ENCODE data around the gene EFNA5.

The EFNA5 gene

DNA sequence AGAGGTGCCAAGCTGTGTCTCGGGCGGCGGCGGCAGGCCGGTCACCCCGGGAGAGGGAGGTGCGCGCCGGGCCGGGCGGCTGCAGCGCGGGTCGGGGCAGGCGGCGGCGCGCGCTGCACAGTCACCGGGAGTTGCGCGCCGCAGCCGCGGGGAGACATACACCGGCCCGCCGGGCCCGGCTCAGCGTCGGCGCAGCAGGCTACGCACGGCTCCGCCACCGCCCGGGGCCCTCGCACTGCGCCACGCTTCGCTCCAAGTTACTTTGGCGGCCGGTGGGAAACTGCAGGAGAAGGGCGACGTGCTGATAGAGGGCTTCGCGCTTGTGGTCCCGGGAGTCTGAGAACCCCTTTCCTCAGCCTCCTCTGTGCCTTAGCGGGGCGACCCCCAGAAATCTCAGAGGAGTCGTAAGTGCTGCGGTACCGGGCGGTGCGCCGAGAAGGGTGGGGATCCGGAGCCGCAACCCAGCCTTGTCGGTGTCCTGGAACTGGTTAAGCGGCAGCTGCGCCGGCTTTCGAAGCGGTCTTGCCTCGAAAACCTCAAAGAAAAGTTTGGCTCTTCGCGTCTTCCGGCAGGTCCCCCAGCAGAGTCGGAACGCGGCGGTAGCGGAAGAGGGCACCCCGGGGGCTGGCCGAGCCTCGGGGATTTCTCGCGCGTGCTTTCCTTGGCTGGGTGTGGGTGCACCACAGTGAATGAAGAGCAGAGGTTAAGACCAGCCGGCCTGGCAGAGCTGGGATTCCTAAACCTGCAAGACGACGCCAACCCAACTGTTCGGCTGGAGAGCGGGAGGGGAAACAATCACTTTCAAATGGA, at the start of gene EFNA5:
Gene EFNA5, minus strand, starts transcription at position 6 of the 810 bp plus-strand sequence.
- in situ Hi-C loops (cut with MboI; ENCODE audit: low sequenced_read_pairs): loop anchor here (25.0 kb wide), 2 partner anchors 209 to 434 kb away; no protein-coding TSS in a partner anchor
- no peaks in the 10 kb centered on the region; the same call in 1 of the 2 replicates for H3K36me3 ChIP-seq (replicated peaks)

DNA sequence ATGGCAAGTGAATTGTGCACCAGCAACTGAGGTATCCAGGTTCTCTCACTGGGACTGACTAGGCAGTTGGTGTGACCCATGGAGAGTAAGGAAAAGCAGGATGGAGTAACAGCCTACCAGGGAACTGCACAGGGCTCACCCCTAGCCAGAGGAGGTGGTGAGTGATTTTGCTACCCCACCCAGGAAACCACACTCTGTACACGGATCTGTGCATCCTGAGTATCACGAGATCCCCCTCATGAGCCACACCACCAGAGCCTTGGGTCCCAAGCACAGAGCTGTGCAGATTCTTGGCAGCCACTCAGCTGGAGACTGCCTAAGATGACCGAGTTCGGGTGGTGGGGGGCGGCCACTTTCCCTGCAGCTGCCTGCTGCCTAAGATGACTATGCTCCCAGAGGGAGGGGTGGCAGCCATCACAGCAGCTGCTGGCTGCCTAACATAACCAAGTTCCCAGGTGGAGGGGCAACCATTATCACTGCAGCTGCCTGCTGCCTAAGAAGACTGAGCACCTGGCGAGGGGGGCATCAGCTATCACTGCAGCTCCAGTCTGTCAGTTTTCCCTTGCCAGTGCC, 48.4 kb upstream of the EFNA5 start:
- Histone ChIP-seq H3K9me3 (peaks cover 8% of the 10 kb centered on the region; the same call in 1 of the 2 replicates), H3K36me3 (replicated peaks) (no peaks in the 10 kb centered on the region), H3K27me3 (ENCODE audit: low read depth) (no peaks in the 10 kb centered on the region), H3K4me1 (no peaks in the 10 kb centered on the region), H3K4me3 (no peak overlapping the region)
- in situ Hi-C loops (cut with MboI; ENCODE audit: low sequenced_read_pairs): no loop called here
- no peak for DNase-seq (ENCODE audit: low spot score in 2 of 2)

More for the DNA sequence above, at the start of gene EFNA5:
- peak within 1 kb of the TSS; percentile 67 for H3K4me3 ChIP-seq
- H3K9me3 ChIP-seq: no peaks in the 10 kb centered on the region
- H3K4me1 ChIP-seq: peaks cover 22% of the 10 kb centered on the region
- no peaks in the 10 kb centered on the region for H3K27me3 ChIP-seq (ENCODE audit: low read depth)
- peak in 1 of 2 experiments; percentile 50 for DNase-seq (ENCODE audit: low spot score in 2 of 2)

DNA sequence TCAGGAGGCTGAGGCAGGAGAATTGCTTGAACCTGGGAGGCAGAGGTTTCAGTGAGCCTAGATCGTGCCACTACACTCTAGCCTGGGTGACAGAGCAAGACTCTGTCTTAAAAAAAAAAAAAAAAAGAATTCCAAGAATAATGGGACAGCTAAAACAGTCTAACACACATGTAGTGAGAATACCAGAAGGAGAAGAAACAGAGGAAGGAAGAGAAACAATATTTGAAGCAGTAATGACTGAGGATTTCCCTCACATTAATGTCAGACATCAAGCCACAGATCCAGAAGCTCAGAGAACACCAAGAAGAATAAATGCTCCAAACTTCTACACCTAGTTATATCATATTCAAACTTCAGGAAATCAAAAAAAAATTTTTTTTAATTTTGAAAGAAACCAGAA, 47.1 kb upstream of the EFNA5 start:
- Histone ChIP-seq H3K36me3 (replicated peaks) (no peaks in the 10 kb centered on the region), H3K4me1 (peaks cover 9% of the 10 kb centered on the region), H3K9me3 (peaks cover 8% of the 10 kb centered on the region; the same call in 1 of the 2 replicates), H3K4me3 (no peak overlapping the region), H3K27me3 (ENCODE audit: low read depth) (no peaks in the 10 kb centered on the region)
- DNase-seq (ENCODE audit: low spot score in 2 of 2): no peak
- in situ Hi-C loops (cut with MboI; ENCODE audit: low sequenced_read_pairs): no loop called here

DNA sequence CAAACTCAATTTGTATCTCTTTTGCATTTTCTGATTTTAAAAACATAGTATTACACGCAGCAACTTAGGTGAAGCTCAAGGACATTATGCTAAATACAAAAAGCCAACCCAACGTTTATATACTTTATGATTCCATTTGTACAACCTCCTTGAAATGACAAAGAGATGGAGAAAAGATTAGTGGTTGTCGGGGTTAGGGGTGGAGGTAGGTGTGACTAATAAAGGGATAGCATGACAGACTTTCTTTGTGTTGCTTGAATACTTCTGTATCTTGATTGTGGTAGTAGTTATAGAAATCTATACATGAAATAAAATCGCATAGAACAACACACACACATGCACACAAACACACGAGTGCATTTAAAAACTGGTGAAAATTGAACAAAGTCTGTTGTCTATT, 42.5 kb upstream of the EFNA5 start:
- Histone ChIP-seq H3K4me3 (no peak overlapping the region), H3K9me3 (no peaks in the 10 kb centered on the region), H3K4me1 (peaks cover 16% of the 10 kb centered on the region), H3K36me3 (replicated peaks) (no peaks in the 10 kb centered on the region), H3K27me3 (ENCODE audit: low read depth) (no peaks in the 10 kb centered on the region)
- DNase-seq (ENCODE audit: low spot score in 2 of 2): peak; percentile 18 to 80
- in situ Hi-C loops (cut with MboI; ENCODE audit: low sequenced_read_pairs): no loop called here

DNA sequence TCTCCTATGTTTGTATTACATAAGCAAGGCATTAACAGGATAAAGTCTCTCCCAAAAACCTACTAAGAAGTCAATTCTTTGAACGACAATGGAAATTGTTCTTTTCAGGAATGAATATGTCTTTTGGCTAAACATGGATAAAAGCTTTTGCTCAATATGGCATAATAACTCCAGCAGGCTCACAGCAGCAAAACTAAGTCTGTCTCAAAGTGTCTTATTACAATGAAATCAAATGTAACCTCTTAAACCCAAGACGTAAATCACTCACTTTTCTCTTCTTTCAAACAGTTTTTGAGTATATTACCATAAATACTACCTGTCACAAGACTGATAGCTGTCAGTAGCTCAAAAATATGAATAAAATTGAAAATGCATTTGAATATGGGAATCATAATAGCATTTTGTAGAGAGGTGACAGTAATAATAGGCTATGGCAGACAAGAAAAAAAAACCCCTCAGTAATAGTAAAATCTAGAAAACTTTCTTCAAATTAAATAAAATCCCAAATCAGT, 41.7 kb upstream of the EFNA5 start:
- Histone ChIP-seq H3K4me1 (peaks cover 16% of the 10 kb centered on the region), H3K9me3 (no peaks in the 10 kb centered on the region), H3K4me3 (no peak overlapping the region), H3K36me3 (replicated peaks) (no peaks in the 10 kb centered on the region), H3K27me3 (ENCODE audit: low read depth) (no peaks in the 10 kb centered on the region)
- in situ Hi-C loops (cut with MboI; ENCODE audit: low sequenced_read_pairs): no loop called here
- DNase-seq (ENCODE audit: low spot score in 2 of 2): peak in 1 of 2 experiments; percentile 44

DNA sequence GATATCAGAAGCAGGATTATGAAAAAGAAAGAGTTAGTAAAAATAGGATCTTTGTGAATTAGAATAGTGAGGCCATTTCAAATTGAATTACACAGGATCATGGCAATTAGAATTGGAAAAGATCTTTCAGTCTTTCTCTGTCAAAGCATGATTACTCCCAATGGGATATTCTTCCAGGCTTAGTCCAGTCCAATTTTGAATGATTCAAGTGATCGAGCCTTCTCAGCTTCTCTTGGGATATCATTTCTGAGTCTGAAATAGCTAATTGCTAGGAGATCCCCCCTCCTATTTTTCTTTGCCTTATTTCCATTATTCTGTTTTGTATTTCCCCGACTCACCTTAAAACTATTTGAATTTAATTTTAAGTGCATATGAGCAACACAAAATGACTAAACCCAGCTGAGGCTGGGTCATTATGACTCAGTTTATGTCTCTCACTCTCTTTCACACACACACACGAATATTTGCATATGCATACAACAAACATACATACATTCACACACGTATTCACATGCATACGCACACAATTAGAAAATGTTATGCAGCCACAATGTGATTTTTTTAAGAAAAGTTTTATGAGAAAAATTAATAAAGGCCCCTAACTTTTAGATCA, 34.8 kb upstream of the EFNA5 start:
- in situ Hi-C loops (cut with MboI; ENCODE audit: low sequenced_read_pairs): no loop called here
- Histone ChIP-seq H3K9me3 (no peaks in the 10 kb centered on the region), H3K4me1 (peaks cover 8% of the 10 kb centered on the region), H3K36me3 (replicated peaks) (no peaks in the 10 kb centered on the region), H3K27me3 (ENCODE audit: low read depth) (no peaks in the 10 kb centered on the region), H3K4me3 (no peak overlapping the region; the same call in 1 of the 2 replicates)
- DNase-seq (ENCODE audit: low spot score in 2 of 2): peak in 1 of 2 experiments; percentile 72

DNA sequence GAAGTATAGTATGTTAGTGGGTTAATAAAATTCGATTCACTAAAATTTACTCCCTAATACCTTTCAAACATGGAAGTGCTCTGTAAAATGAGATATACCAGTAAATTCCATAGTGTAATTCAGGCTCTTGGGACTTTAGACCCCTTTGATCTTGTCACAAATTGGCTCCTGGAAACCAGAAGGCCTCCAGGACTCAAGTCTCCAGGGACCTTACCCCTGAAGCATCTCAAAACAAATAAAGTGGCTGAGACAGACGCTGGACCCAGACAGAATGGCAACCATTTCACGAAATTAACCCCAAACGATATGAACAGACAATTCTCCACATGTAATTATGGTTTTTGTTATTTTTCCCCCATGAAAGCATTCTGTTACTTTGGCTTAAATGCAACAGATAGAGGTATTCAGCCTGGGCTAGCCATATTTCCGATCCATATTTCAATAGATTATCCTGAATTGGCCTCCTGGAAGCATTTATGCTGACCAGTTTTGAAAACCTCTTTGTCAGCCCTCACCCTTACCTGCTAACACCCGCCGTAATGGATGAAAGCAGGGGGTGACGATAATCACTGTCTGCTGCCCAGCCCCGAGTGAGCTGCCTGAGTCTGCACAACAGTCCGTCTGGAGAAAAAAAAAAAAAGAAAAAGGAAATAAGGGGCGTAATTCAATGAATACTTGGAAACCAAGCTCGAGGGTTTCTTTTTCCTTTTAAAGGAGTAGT, 34.1 kb upstream of the EFNA5 start:
- Histone ChIP-seq H3K36me3 (replicated peaks) (no peaks in the 10 kb centered on the region), H3K9me3 (no peaks in the 10 kb centered on the region), H3K27me3 (ENCODE audit: low read depth) (no peaks in the 10 kb centered on the region), H3K4me1 (peaks cover 8% of the 10 kb centered on the region), H3K4me3 (no peak overlapping the region; the same call in 1 of the 2 replicates)
- DNase-seq (ENCODE audit: low spot score in 2 of 2): peak in 1 of 2 experiments; percentile 52
- in situ Hi-C loops (cut with MboI; ENCODE audit: low sequenced_read_pairs): no loop called here

DNA sequence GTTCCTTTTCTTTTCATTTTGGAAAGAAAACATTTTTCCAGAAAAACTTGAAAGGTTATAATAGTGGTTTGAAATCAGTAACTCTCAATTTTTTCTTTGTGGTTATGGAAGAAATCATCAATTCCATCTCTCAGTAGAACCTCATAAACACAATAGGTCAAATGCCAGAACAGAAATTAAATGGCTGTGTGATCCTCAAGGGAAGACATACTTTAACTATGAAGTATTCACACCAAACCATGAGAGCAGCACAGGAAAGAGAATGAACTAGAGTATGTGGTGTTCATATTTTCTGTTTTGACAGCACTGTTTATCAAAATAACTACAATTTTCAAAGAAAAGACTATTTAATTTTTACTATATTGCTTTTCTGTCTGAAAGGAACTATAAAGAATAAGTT, 29.7 kb upstream of the EFNA5 start:
- Histone ChIP-seq H3K4me1 (peaks cover 12% of the 10 kb centered on the region), H3K4me3 (no peak overlapping the region), H3K27me3 (ENCODE audit: low read depth) (no peaks in the 10 kb centered on the region), H3K36me3 (replicated peaks) (no peaks in the 10 kb centered on the region), H3K9me3 (no peaks in the 10 kb centered on the region)
- in situ Hi-C loops (cut with MboI; ENCODE audit: low sequenced_read_pairs): no loop called here
- DNase-seq (ENCODE audit: low spot score in 2 of 2): no peak

DNA sequence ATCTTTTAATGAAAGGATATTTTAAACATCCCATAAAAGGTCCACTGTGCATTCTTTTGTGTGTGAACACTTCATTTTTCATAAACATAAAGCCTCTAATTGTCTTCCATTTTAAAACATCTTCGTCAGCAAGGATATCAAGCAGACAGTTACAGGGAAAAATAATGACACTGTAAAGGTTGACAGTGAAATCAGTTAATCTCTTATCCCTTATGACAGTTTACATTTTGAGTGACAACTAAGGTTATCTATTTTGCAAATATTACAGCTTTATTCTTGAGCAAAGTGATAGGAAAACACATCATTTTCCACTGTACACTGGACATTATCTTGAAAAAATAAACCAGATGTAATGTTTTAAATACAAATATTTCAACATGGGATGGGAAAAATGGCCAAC, 28.7 kb upstream of the EFNA5 start:
- no peaks in the 10 kb centered on the region for H3K36me3 ChIP-seq (replicated peaks)
- no peaks in the 10 kb centered on the region for H3K27me3 ChIP-seq (ENCODE audit: low read depth)
- H3K4me1 ChIP-seq: peaks cover 8% of the 10 kb centered on the region
- H3K9me3 ChIP-seq: no peaks in the 10 kb centered on the region
- no peak for DNase-seq (ENCODE audit: low spot score in 2 of 2)
- no peak overlapping the region for H3K4me3 ChIP-seq
- in situ Hi-C loops (cut with MboI; ENCODE audit: low sequenced_read_pairs): loop anchor here (25.0 kb wide), 1 partner anchor 388 kb away; no protein-coding TSS in a partner anchor

DNA sequence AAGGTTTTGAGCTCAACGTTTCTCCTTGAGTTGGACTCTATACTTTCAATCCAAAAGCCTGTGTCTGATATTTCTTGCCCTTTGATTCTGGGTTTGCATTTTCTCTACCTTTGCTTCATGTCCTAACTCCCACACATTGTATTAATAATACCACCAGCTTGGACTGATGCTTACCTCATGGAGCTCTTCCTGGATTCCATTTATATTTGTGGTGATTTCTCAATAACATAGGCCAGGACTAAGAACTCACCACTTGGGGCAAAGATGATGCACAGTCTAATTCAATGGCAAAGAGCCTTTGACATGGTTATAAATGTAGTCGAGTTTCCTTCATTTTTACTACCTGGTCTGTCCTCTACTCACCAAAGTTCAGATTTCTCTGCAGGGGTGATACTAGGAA, 27.5 kb upstream of the EFNA5 start:
- no peaks in the 10 kb centered on the region for H3K36me3 ChIP-seq (replicated peaks)
- in situ Hi-C loops (cut with MboI; ENCODE audit: low sequenced_read_pairs): loop anchor here (25.0 kb wide), 1 partner anchor 389 kb away; no protein-coding TSS in a partner anchor
- peaks cover 8% of the 10 kb centered on the region for H3K4me1 ChIP-seq
- no peaks in the 10 kb centered on the region for H3K27me3 ChIP-seq (ENCODE audit: low read depth)
- H3K9me3 ChIP-seq: no peaks in the 10 kb centered on the region
- H3K4me3 ChIP-seq: no peak overlapping the region
- DNase-seq (ENCODE audit: low spot score in 2 of 2): no peak

DNA sequence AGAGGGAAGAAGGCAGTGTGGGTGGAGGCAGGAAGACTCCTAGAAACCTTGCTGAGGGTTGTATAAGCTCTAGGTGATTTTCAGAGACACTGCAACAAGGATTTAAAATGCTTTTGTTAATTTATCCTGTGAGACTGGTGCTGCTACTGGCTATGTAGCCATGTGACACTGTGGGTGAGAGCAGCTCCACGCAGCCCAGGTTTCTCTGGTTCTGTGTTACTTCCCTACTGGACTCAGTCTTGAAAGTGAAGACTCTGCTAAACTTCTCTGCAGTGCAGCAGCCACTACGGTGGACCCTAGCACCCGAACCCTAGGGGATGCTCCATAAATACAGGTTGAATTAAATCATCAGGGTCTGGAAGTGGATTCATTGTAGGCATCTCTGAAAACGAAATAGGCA, 25.8 kb upstream of the EFNA5 start:
- no peaks in the 10 kb centered on the region for H3K36me3 ChIP-seq (replicated peaks)
- no peaks in the 10 kb centered on the region for H3K9me3 ChIP-seq
- peaks cover 8% of the 10 kb centered on the region for H3K4me1 ChIP-seq
- no peak overlapping the region for H3K4me3 ChIP-seq
- H3K27me3 ChIP-seq (ENCODE audit: low read depth): no peaks in the 10 kb centered on the region
- in situ Hi-C loops (cut with MboI; ENCODE audit: low sequenced_read_pairs): loop anchor here (25.0 kb wide), 1 partner anchor 391 kb away; no protein-coding TSS in a partner anchor
- DNase-seq (ENCODE audit: low spot score in 2 of 2): no peak

DNA sequence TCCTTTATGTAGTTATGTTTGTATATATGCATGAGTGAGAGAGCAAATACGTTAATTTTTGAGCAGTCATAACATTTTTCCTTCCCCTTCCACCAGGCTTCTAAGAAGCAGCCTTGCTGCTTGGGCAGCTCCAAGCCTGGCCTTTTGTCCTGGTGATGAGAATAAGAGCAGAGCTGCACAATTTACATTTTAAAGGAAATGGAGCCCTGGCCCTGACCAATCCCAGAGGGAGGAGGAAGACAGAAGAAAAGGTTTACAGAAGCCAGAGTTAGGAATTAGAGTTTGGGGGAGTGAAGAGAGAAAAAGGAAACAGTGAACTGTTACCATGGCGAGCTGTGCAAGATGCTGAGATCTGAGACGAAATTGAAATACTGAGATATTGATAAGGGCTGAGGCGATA, 25.3 kb upstream of the EFNA5 start:
- no peaks in the 10 kb centered on the region for H3K27me3 ChIP-seq (ENCODE audit: low read depth)
- in situ Hi-C loops (cut with MboI; ENCODE audit: low sequenced_read_pairs): loop anchor here (25.0 kb wide), 1 partner anchor 391 kb away; no protein-coding TSS in a partner anchor
- peak; percentile 80 to 92 for DNase-seq (ENCODE audit: low spot score in 2 of 2)
- no peaks in the 10 kb centered on the region for H3K36me3 ChIP-seq (replicated peaks)
- no peaks in the 10 kb centered on the region for H3K9me3 ChIP-seq
- H3K4me1 ChIP-seq: peaks cover 8% of the 10 kb centered on the region
- no peak overlapping the region for H3K4me3 ChIP-seq

DNA sequence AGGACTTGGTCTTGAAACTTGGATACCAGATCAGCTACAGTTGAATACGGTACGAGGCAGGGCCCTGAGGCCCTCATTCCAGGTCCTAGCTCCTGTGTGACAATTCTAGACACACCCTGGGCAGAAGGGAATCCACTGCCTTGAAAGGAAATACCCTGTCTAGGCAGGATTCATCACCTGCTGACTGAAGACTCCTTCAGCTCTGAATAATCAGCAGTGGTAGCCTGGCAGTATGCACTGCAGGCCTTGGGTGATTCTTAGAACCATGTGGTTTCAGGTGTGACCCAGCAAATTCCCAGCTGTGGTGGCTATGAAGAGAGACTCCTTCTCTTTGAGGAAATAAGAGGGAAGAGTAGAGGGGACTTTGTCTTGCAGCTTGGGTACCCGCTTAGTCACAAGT, 17.2 kb upstream of the EFNA5 start:
- DNase-seq (ENCODE audit: low spot score in 2 of 2): no peak
- no peak overlapping the region for H3K4me3 ChIP-seq
- in situ Hi-C loops (cut with MboI; ENCODE audit: low sequenced_read_pairs): loop anchor here (25.0 kb wide), 1 partner anchor 399 kb away; no protein-coding TSS in a partner anchor
- H3K27me3 ChIP-seq (ENCODE audit: low read depth): no peaks in the 10 kb centered on the region
- H3K4me1 ChIP-seq: no peaks in the 10 kb centered on the region
- no peaks in the 10 kb centered on the region for H3K36me3 ChIP-seq (replicated peaks)
- no peaks in the 10 kb centered on the region for H3K9me3 ChIP-seq
